Neural progenitor cell (in vitro differentiated cells): Measurements from ENCODE around the gene BCKDHB.

ENCODE experiments used
- EZH2phosphoT487 ChIP-seq: fragments of 200-600 bp; sonication (generic); IDR thresholded peaks from 2 replicates; pipeline ENCODE4 v1.6.1; 2017; ENCODE audit warnings: antibody characterized with exemption
- TF ChIP-seq, protein P1 (sequence below): fragments of 200-600 bp; sonication (generic); IDR thresholded peaks from 2 replicates; pipeline ENCODE4 v1.5.1; 2017; ENCODE audit warnings: antibody characterized with exemption, mild to moderate bottlenecking

DNA sequence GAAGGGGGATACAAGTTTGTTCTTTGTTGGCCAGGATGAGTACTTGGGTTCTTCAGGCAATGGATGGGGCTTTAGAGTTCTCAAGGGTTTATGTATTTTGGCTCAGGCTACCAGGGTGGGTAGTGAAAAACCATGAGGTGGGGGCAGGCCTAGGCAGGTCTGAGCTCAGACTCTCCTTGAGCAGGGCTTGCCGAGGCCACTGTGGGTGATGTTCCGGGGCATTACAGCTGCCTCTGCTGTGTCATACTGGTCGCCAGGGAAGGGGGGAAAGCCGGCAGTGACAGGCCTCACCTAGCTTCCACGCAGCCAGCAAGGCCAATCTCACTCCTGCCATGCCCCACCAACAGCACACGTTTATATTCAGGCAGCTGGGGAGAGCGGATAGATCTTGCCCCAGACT, 79.6 kb downstream of the BCKDHB start:
- TF ChIP-seq, protein P1, sequence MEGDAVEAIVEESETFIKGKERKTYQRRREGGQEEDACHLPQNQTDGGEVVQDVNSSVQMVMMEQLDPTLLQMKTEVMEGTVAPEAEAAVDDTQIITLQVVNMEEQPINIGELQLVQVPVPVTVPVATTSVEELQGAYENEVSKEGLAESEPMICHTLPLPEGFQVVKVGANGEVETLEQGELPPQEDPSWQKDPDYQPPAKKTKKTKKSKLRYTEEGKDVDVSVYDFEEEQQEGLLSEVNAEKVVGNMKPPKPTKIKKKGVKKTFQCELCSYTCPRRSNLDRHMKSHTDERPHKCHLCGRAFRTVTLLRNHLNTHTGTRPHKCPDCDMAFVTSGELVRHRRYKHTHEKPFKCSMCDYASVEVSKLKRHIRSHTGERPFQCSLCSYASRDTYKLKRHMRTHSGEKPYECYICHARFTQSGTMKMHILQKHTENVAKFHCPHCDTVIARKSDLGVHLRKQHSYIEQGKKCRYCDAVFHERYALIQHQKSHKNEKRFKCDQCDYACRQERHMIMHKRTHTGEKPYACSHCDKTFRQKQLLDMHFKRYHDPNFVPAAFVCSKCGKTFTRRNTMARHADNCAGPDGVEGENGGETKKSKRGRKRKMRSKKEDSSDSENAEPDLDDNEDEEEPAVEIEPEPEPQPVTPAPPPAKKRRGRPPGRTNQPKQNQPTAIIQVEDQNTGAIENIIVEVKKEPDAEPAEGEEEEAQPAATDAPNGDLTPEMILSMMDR: no peak
- no peak for TF ChIP-seq EZH2phosphoT487
